ENCODE data around the gene TERT.

- TF ChIP-seq, protein P1, sequence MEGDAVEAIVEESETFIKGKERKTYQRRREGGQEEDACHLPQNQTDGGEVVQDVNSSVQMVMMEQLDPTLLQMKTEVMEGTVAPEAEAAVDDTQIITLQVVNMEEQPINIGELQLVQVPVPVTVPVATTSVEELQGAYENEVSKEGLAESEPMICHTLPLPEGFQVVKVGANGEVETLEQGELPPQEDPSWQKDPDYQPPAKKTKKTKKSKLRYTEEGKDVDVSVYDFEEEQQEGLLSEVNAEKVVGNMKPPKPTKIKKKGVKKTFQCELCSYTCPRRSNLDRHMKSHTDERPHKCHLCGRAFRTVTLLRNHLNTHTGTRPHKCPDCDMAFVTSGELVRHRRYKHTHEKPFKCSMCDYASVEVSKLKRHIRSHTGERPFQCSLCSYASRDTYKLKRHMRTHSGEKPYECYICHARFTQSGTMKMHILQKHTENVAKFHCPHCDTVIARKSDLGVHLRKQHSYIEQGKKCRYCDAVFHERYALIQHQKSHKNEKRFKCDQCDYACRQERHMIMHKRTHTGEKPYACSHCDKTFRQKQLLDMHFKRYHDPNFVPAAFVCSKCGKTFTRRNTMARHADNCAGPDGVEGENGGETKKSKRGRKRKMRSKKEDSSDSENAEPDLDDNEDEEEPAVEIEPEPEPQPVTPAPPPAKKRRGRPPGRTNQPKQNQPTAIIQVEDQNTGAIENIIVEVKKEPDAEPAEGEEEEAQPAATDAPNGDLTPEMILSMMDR (IDR thresholded peaks at IDR 0.05; ENCODE audit: insufficient read depth, low read length, poor library complexity, severe bottlenecking), result no peak
- no peak for TF ChIP-seq EZH2phosphoT487 (conservative IDR thresholded peaks at IDR 0.05; ENCODE audit: low read length)
Observed at GRCh38 chr5:1221721-1222120, 73.1 kb downstream of the TERT start.
